Activated T-cell treated with anti-CD3 and anti-CD28 coated beads, Interleukin-2, amount 50 U/mL, for 4 hours (primary cell): ENCODE measurements around the gene TRIM32. TPM values are rescaled to one million over a fixed set of nuclear protein-coding genes. Genes with fewer than 3 reads are reported as not detected.
"Not testable (repeated sequence)": the region's sequence is repeated elsewhere in the genome, so short reads cannot be mapped to it uniquely, and the experiment has no call there.

Source experiments
- ATAC-seq, 2 donors: fragments of 200-7000 bp; cut with Tn5 transposase; one replicate each; pipeline ENCODE4 v1.10.0; 2021
- DNase-seq: peaks from one replicate; pipeline ENCODE4 v3.0.0-alpha.2; 2020
- H3K27me3 Mint-ChIP-seq: one replicate; pipeline ENCODE4 v1.8.0; 2021; ENCODE audit warnings: low read depth, mixed read lengths
- H3K36me3 Mint-ChIP-seq: one replicate; pipeline ENCODE4 v1.8.0; 2022; ENCODE audit warnings: mixed read lengths; ENCODE audit not compliant: insufficient read depth
- H3K4me1 Mint-ChIP-seq: one replicate; pipeline ENCODE4 v1.8.0; 2021; ENCODE audit warnings: low read depth, mixed read lengths
- H3K4me3 Mint-ChIP-seq: one replicate; pipeline ENCODE4 v1.8.0; 2021; ENCODE audit warnings: mild to moderate bottlenecking, moderate library complexity, mixed read lengths
- H3K9me3 Mint-ChIP-seq: one replicate; pipeline ENCODE4 v1.8.0; 2021; ENCODE audit warnings: mixed read lengths
- total RNA-seq, 3 donors: library from RNA; stranded (reverse); gene quantifications; one replicate each; pipeline ENCODE4 v1.2.1, GENCODE V29; 2021

Gene TRIM32
- total RNA-seq, 3 donors from 2014 or later = 7.4 to 9.5 (median 9.0) TPM

DNA sequence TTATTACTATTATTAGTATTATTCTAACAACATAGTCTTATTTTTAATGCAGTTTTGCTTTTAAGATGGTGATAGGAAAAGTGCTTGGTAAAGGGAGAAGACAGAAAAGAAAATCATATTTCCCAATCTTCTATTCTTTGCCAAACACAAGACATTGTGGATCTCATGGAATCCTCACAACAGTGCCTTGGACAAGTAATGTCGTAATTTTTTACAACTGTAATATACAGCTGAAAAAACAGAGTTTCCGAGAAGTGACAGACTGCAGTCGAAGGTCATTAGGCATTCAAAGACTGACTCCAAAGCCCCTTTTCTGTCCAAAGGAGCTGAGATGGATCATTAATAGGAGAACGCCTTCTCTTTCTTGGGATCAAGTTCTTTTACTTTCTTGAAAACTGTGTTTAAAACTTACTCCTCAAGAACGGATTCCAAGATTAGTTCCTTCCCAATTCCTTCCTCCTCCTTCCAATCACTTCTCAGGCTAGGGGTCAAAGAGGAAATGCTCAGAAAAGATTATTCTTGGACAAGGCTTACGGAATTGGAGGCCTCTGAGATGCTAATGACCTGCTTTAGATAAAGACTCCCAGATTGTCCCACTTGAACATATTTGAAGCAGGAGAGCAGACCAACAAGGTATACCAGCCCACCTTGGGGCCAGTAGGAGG lies 24.3 kb upstream of the TRIM32 start:
- Mint-ChIP-seq H3K27me3 (no peaks in the 10 kb centered on the region), H3K4me3 (no peak overlapping the region), H3K4me1 (no peaks in the 10 kb centered on the region), H3K9me3 (no peaks in the 10 kb centered on the region), H3K36me3 (no peaks in the 10 kb centered on the region)
- DNase-seq (no peak), ATAC-seq (no peak)

DNA sequence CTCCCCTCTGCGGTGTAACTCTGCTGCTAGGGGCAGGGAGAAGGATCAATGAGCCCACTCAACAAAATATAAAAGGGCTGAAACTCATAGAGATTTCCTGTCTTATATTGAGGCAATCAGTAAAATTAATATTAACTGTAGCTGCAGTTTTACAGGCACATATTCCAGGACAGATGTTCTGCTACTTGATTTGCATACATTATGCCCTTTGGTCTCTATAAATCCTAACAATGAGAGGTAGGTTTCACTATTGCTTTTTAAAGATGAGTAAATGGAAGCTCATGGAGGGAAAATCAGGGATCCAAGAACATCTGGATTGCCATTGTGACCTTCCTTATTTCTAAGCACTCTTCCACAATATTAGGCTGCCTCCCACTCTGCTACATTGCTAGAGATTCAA lies 23.5 kb upstream of the TRIM32 start:
- H3K4me1 Mint-ChIP-seq = no peaks in the 10 kb centered on the region
- no peak overlapping the region for H3K4me3 Mint-ChIP-seq
- ATAC-seq (no peak), DNase-seq (no peak)
- H3K36me3 Mint-ChIP-seq = no peaks in the 10 kb centered on the region
- no peaks in the 10 kb centered on the region for H3K27me3 Mint-ChIP-seq
- no peaks in the 10 kb centered on the region for H3K9me3 Mint-ChIP-seq

DNA sequence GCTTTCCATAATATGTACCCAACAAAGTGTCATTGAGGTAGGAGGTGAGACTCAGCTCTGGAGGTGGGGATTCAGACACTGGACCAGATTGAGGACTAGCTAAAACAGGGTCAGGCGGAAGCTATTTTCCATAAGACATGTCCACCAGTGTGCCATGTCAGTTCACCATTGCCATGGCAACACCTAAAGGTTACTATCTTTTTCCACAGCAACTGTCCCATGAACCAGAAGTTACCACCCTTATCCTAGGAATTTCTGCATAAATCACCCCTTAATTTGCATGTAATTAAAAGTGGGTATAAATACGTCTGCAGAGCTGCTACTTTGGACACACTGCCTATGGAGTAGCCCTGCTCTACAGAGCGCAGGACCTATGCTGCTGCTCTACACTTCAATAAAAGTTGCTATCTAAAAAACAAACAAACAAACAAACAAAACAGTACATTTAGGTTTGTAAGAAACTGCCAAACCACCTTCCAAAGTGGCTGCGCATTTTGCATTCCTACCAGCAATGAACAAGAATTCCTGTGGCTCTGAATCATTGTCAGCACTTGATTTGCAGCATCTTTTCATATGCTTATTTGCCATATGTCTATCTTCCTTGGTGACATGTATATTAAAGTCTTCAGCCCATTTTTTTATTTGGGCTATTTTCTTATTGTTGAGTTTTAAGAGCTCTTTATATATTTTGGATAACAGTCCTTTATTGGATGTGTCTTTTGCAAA lies 18.0 kb upstream of the TRIM32 start:
- ATAC-seq = no peak
- Mint-ChIP-seq H3K4me3 (no peak overlapping the region), H3K4me1 (no peaks in the 10 kb centered on the region)

DNA sequence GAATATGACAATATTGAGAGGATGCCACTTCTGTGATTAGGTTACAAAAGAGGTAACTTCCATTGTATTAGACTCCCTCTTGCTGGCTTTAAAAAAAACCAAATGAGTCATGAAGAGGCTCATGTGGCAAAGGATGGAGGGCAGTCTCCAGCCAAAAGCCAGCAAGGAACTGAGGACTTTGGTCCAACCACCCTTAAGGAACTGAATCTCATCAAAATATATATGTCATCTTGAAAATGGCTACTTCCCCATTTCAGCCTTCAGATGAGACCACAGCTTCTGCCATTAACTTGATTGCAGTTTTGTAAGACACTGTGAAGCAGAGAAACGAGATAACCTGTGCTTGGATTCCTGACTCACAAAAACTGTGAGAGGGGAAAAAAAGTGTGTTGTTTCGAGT lies 15.5 kb upstream of the TRIM32 start:
- no peaks in the 10 kb centered on the region for H3K4me1 Mint-ChIP-seq
- no peaks in the 10 kb centered on the region for H3K27me3 Mint-ChIP-seq
- H3K4me3 Mint-ChIP-seq = no peak overlapping the region
- DNase-seq (no peak), ATAC-seq (no peak)
- peaks cover 2% of the 10 kb centered on the region for H3K36me3 Mint-ChIP-seq
- H3K9me3 Mint-ChIP-seq = peaks cover 15% of the 10 kb centered on the region

More for the DNA sequence above, 18.0 kb upstream of the TRIM32 start:
- peaks cover 15% of the 10 kb centered on the region for H3K9me3 Mint-ChIP-seq
- peaks cover 2% of the 10 kb centered on the region for H3K36me3 Mint-ChIP-seq
- no peak for DNase-seq
- H3K27me3 Mint-ChIP-seq = no peaks in the 10 kb centered on the region

DNA sequence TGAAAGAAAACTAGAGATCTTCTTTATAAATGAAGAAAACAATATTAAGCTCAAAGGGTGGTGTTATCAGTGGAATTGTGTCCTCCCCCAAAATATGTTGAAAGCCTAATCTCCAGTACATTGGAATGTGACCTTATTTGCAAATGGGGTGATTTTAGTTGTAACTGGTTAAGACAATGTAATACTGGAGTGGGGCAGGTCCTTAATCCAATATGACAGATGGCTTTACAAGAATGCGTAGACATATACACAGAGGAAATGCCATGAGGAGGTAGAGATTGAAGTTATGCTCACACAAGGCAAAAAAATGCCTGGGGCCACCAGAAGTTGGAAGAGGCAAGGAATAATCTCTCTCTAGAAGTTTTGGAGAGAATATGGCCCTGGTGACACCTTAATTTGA lies 13.7 kb upstream of the TRIM32 start:
- H3K36me3 Mint-ChIP-seq = peaks cover 2% of the 10 kb centered on the region
- H3K27me3 Mint-ChIP-seq = no peaks in the 10 kb centered on the region
- H3K9me3 Mint-ChIP-seq = peaks cover 15% of the 10 kb centered on the region
- no peak overlapping the region for H3K4me3 Mint-ChIP-seq
- ATAC-seq = no peak
- H3K4me1 Mint-ChIP-seq = no peaks in the 10 kb centered on the region
- DNase-seq = no peak

DNA sequence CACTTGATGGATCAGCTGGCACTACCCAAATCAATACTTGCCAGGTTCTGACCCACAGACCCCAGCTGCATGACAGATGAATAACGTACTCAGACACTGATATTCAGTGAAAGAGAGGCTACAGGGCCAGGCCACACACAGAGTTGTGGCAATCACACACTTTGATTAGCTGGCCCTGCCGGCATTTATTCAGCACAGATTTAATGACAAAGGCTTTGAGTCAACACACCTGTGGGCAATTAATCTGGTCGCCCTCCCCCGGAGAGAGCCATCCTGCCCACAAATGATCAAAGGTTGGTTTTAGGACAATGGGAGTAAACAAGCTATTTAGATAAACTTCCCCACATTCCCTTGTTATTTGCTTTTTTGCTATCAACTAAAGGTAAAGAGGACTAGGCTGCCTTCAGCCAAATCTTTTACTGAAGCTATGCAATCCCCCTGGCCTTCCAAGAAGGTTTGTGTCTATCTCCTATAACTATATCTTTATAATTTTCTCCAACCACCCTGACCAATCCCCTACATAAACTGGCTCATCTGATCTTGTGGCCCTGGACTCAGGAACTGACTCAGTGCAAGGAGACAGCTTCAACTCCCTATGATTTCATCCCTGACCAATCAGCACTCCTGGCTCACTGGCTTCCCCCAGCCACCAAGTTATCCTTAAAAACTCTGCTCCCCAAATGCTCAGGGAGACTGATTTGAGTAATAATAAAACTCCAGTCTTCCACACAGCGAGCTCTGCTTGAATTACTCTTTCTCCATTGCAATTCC lies 12.7 kb upstream of the TRIM32 start:
- ATAC-seq (no peak), DNase-seq (no peak)
- Mint-ChIP-seq H3K9me3 (peaks cover 15% of the 10 kb centered on the region), H3K36me3 (peaks cover 2% of the 10 kb centered on the region), H3K27me3 (no peaks in the 10 kb centered on the region), H3K4me1 (no peaks in the 10 kb centered on the region), H3K4me3 (no peak overlapping the region)

DNA sequence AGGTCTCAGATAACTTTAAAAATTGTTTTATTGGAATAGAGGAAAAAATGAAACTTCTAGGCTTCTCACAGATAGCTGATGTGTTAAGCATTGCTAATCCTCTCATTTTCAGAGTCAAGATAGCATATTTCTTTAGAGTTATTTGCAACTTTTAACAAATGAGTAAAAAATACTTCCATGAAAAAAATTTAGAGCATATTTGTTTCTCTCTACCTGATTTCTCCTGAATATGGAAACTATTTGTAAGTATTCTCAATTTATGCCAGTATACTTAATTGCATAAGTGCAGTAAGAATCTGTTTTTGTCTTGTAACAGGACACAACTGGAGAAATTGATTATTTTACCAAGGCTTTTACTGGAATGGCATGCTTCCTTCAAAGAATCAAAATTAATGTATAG lies 3.6 kb upstream of the TRIM32 start:
- H3K4me1 Mint-ChIP-seq = peaks cover 24% of the 10 kb centered on the region
- H3K36me3 Mint-ChIP-seq = no peaks in the 10 kb centered on the region
- ATAC-seq (no peak), DNase-seq (no peak)
- H3K27me3 Mint-ChIP-seq = no peaks in the 10 kb centered on the region
- no peak overlapping the region for H3K4me3 Mint-ChIP-seq
- no peaks in the 10 kb centered on the region for H3K9me3 Mint-ChIP-seq

DNA sequence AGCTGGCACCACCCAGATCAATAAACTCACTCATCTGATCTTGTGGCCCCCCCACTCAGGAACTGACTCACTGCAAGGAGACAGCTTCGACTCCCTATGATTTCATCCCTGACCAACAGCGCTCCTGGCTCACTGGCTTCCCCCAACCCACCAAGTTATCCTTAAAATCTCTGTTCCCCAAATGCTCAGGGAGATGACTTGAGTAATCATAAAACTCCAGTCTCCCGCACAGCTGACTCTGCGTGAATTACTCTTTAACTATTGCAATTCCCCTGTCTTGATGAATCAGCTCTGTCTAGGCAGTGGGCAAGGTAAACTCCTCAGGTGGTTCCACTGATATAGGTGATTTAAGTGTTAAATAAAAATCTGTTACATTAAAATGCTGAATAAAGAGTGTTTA lies 1.9 kb upstream of the TRIM32 start:
- H3K4me1 Mint-ChIP-seq = peaks cover 37% of the 10 kb centered on the region
- H3K4me3 Mint-ChIP-seq = no peak overlapping the region
- ATAC-seq (no peak), DNase-seq (no peak)
- H3K27me3 Mint-ChIP-seq = no peaks in the 10 kb centered on the region
- no peaks in the 10 kb centered on the region for H3K9me3 Mint-ChIP-seq
- no peaks in the 10 kb centered on the region for H3K36me3 Mint-ChIP-seq

DNA sequence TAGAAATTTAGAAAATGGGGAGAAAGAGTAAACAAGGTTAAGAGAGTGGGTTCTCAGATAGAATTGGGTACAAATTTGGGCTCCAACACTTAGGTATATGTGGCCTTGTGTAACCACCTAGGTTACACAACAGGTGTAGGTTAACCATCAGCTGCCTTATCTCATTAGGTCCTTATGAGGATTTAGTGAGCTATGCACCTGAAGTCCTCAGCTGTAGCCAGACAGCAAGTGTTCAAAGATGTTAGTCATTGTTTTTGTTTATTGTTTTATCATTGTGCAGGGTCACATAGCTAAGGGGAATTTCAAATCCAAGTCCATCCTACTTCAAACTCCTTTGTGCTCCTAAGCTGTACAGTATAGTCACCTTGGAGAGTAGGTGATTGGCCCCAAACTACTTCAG lies 970 bp upstream of the TRIM32 start:
- H3K4me1 Mint-ChIP-seq = peaks cover 46% of the 10 kb centered on the region
- peak overlapping the region; percentile 88 for H3K4me3 Mint-ChIP-seq
- H3K9me3 Mint-ChIP-seq = no peaks in the 10 kb centered on the region
- no peaks in the 10 kb centered on the region for H3K36me3 Mint-ChIP-seq
- H3K27me3 Mint-ChIP-seq = no peaks in the 10 kb centered on the region
- ATAC-seq (no peak), DNase-seq (no peak)

DNA sequence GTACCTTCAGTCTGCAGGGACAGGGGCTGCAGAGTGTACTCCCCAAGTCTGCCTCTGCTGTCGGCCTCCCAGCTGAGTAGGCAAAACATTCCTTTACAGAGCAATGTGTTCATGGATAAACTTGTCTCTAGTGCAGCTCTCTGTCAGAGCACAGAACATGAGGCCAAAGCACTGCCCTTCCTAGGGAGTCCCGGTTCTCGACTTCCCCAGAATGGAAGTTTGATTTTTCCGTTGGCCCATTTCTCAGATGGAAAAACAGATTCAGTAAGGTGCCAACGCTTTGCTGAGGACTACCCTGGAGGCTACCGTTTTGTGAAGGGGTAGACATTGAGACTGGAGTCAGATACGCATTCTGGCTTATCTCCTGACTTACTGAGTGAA lies 422 bp upstream of the TRIM32 start:
- no peaks in the 10 kb centered on the region for H3K27me3 Mint-ChIP-seq
- peak overlapping the region; percentile 88 for H3K4me3 Mint-ChIP-seq
- peaks cover 51% of the 10 kb centered on the region for H3K4me1 Mint-ChIP-seq
- DNase-seq (no peak), ATAC-seq (peak; percentile 4 to 9)
- H3K9me3 Mint-ChIP-seq = no peaks in the 10 kb centered on the region
- no peaks in the 10 kb centered on the region for H3K36me3 Mint-ChIP-seq

DNA sequence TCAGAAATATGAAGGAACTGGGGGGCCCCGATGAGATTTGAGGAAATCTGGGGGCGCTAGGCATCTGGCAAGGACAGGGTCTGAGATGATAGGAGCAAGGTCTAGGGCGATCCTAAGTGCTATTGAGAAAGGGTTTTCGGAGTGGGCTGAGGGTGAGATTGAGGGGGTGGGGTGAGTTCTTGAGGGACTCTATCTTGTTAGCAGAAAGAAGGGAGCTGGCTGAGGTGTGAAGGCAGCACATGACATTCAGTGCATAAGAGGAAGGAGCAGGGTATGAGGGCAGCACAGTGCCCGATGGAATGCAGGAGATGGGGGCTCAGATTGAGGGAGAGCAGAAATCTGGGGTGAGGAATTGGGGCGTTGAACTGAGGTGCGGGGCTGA lies 640 bp downstream of the TRIM32 start:
- H3K9me3 Mint-ChIP-seq = no peaks in the 10 kb centered on the region
- H3K36me3 Mint-ChIP-seq = no peaks in the 10 kb centered on the region
- ATAC-seq (peak; percentile 2 to 15), DNase-seq (no peak)
- peak overlapping the region; percentile 88 for H3K4me3 Mint-ChIP-seq
- no peaks in the 10 kb centered on the region for H3K27me3 Mint-ChIP-seq
- peaks cover 61% of the 10 kb centered on the region for H3K4me1 Mint-ChIP-seq

DNA sequence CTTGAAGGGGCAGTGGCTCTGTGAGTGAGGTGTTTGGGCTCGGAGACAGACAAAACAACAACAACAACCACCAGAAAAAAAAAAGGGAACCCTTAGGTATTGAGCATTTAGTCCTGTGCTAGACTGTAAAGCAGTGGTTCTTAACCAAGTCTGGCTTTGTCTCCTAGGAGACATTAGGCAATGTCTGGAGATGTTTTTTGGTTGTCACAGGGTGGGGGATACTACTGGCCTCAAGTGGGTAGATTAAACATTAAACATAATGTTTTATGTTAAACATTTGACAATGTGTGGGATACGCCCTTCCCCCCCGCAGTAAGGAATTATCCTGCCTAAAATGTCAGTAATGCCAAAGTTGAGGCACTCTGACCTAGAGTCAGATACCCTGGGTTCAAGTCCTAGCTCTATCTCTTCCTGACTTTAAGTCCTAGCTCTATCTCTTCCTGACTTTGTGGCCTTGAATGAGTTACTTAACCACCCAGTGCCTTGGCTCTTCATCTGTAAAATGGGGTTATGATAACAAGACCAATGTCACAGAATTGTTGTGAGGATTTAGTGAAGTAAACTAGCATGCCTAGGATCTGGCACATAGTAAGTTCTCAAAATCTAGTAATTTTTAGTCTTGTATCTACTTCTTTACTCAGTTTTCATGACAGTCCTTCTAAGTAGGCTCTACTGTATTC lies 1.8 kb downstream of the TRIM32 start:
- peaks cover 68% of the 10 kb centered on the region for H3K4me1 Mint-ChIP-seq
- ATAC-seq = no peak
- H3K4me3 Mint-ChIP-seq = peak overlapping the region; percentile 88

DNA sequence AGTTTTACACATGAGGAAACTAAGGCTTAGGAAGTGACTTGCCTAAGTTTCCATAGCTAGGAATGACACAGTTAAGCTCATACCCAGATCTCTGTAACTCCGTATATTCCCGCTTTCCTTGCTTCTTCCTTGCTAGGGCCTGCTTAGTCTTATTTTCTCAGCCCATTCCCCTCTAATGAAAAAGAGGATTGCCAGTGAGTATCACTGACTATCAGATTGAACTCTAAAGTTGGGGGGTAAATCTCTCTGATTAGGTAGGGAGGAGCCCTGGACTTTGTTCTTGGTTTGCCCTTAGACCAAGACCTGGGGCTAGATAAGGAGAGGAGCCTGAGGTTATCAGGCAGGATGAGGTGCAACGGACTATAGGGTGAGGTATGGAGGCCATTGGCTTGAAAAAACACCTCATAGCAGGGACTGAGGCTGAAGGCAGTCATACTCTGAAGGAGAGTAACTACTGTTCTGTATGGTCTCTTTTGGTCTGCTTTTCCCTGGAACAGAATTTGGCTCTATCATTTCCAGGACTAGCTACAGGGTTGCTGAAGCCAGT lies 2.5 kb downstream of the TRIM32 start:
- H3K27me3 Mint-ChIP-seq = no peaks in the 10 kb centered on the region
- H3K36me3 Mint-ChIP-seq = no peaks in the 10 kb centered on the region
- ATAC-seq (no peak), DNase-seq (no peak)
- H3K4me3 Mint-ChIP-seq = peak overlapping the region; percentile 88
- peaks cover 68% of the 10 kb centered on the region for H3K4me1 Mint-ChIP-seq
- H3K9me3 Mint-ChIP-seq = no peaks in the 10 kb centered on the region

More for the DNA sequence above, 1.8 kb downstream of the TRIM32 start:
- Mint-ChIP-seq H3K27me3 (no peaks in the 10 kb centered on the region), H3K9me3 (no peaks in the 10 kb centered on the region), H3K36me3 (no peaks in the 10 kb centered on the region)
- no peak for DNase-seq

DNA sequence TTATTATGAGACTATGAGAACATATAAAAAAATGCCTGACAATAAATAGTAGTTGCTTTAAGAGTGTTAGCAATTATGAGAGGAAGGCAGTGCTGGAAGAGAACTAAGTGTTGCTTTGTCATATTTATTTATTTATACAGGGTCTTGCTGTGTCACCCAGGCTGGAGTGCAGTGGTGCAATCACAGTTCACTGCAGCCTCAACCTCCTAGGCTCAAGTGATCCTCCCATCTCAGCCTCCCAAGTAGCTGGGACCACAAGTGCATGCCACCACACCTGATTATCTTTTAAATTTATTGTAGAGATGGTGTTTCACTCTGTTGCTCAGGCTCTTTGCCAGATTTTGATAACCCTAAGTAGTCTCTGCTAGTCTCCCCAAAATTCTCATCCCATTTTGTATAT lies 3.7 kb downstream of the TRIM32 start:
- H3K9me3 Mint-ChIP-seq, H3K4me3 Mint-ChIP-seq, H3K27me3 Mint-ChIP-seq, ATAC-seq, DNase-seq, H3K36me3 Mint-ChIP-seq: not testable (repeated sequence)
- peaks cover 75% of the 10 kb centered on the region for H3K4me1 Mint-ChIP-seq
